ENCODE data around the gene NCBP1.

- TF ChIP-seq, protein P1, sequence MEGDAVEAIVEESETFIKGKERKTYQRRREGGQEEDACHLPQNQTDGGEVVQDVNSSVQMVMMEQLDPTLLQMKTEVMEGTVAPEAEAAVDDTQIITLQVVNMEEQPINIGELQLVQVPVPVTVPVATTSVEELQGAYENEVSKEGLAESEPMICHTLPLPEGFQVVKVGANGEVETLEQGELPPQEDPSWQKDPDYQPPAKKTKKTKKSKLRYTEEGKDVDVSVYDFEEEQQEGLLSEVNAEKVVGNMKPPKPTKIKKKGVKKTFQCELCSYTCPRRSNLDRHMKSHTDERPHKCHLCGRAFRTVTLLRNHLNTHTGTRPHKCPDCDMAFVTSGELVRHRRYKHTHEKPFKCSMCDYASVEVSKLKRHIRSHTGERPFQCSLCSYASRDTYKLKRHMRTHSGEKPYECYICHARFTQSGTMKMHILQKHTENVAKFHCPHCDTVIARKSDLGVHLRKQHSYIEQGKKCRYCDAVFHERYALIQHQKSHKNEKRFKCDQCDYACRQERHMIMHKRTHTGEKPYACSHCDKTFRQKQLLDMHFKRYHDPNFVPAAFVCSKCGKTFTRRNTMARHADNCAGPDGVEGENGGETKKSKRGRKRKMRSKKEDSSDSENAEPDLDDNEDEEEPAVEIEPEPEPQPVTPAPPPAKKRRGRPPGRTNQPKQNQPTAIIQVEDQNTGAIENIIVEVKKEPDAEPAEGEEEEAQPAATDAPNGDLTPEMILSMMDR (IDR thresholded peaks at IDR 0.05): peak; percentile 81 to 88 (median 88)
- no peak for TF ChIP-seq POLR2A (IDR thresholded peaks at IDR 0.05)
- no peak for TF ChIP-seq EP300 (IDR thresholded peaks at IDR 0.05)
Observed at GRCh38 chr9:97615439-97616072, 18.1 kb upstream of the NCBP1 start.
